ENCODE measurements around the gene CFD.

GRCh38 chr19:870314-870713, 10.8 kb downstream of the CFD start:
- TF ChIP-seq CTCF (conservative IDR thresholded peaks at IDR 0.05; ENCODE audit: low read length) (no peak), EZH2phosphoT487 (IDR thresholded peaks at IDR 0.05; ENCODE audit: borderline replicate concordance, low read depth, low read length) (no peak)
